Ovary (tissue), 9 donors: ENCODE results near the gene TUNAR. TPM values are rescaled to one million over a fixed set of nuclear protein-coding genes. Genes with fewer than 3 reads are reported as not detected.
"Not testable (repeated sequence)": the region's sequence is repeated elsewhere in the genome, so short reads cannot be mapped to it uniquely, and the experiment has no call there.

Source experiments
- DNase-seq, 5 donors: peaks; one replicate each; pipeline ENCODE4 v3.0.0-alpha.2; 2019 to 2020
- H3K27ac ChIP-seq, 2 donors: fragments of 200-600 bp; one replicate each; pipeline versions ENCODE4 v1.5.1 to v1.8.0; 2019 to 2022
- H3K27me3 ChIP-seq: fragments of 200-600 bp; one replicate; pipeline ENCODE4 v1.8.0; 2022
- H3K36me3 ChIP-seq: fragments of 200-600 bp; sonication (generic); one replicate; pipeline ENCODE4 v1.5.1; 2019
- H3K4me1 ChIP-seq: one replicate; pipeline ENCODE4 v1.8.1; 2013; ENCODE audit warnings: mild to moderate bottlenecking, moderate library complexity; ENCODE audit not compliant: insufficient read depth
- H3K4me3 ChIP-seq: fragments of 200-600 bp; sonication (generic); one replicate; pipeline ENCODE4 v1.5.1; 2017
- H3K9me3 ChIP-seq, 2 donors: fragments of 200-600 bp in 1 of 2; sonication (generic) in 1 of 2; one replicate each; pipeline versions ENCODE4 v1.5.1 to v1.8.1; 2013 to 2019; ENCODE audit warnings: mild to moderate bottlenecking in 1 of 2, moderate library complexity in 1 of 2
- CTCF ChIP-seq, 3 donors: fragments of 450-650 bp in 2 of 3; fragments of 200-600 bp in 1 of 3; IDR thresholded peaks; one replicate each; pipeline versions ENCODE4 v1.5.1 to v1.8.0; 2016 to 2022; ENCODE audit warnings: antibody characterized with exemption in 3 of 3, mild to moderate bottlenecking in 1 of 3
- EP300 ChIP-seq: sonication (generic); formaldehyde crosslinking; IDR thresholded peaks from one replicate; pipeline ENCODE4 v1.6.1; 2017; ENCODE audit warnings: antibody characterized with exemption
- POLR2A ChIP-seq: fragments of 450-650 bp; IDR thresholded peaks from one replicate; pipeline ENCODE4 v1.6.1; 2017; ENCODE audit warnings: antibody characterized with exemption, mild to moderate bottlenecking, moderate library complexity
- WGBS, 3 donors: extraction: QIAGEN DNeasy Blood & Tissue Kit in 1 of 3; methylation state at CpG; one replicate each; pipeline versions ENCODE4 v1.1.5 to v1.1.7; 2013 to 2017; 5-methylcytosine and 5-hydroxymethylcytosine counted together
- intact Hi-C, 4 donors: fragments of 100-400 bp; cut with DNase I; formaldehyde crosslinking; loops; one replicate each; pipeline versions ENCODE4 v1.11.0 to v1.15.1; 2022 to 2023
- polyA plus RNA-seq, 2 donors: library from polyadenylated mRNA; stranded (reverse); fragments of 200-250 nt in 1 of 2; fragments of 350-450 nt in 1 of 2; fragmentation: Illumina TruSeq in 1 of 2; extraction: RNeasy Lipid Tissue Mini Kit (QIAGEN cat#74804) in 1 of 2; gene quantifications; one replicate each; pipeline ENCODE4 v1.2.3, GENCODE V29; 2013 to 2014
- total RNA-seq, 7 donors: library from RNA; depleted of rRNA in 2 of 7; stranded (reverse); fragments of >200 nt in 2 of 7; fragmentation: NEBNext Ultra II Directional in 3 of 7; extraction: Animal tissue kit (Norgen Biotek cat#: 25700) in 3 of 7; gene quantifications; one replicate each; pipeline versions ENCODE4 v1.1.0 to v1.2.4, GENCODE V29; 2016 to 2023
- donor health status: DM: no; HTN: no; CAD: no; lungs with moderate emphysema.
- donor health status: DM: no; HTN: no; CAD: no.
- donor health status: Bipolar disorder and iron deficiency.
- donor health status: DM: yes; HTN: yes; CAD: no.
- donor health status: DM: no; HTN: no; CAD: no.
- donor health status: DM: yes; HTN: yes; CAD: no.

The TUNAR gene
- total and polyA plus RNA-seq, 9 donors, result 0.06 to 10.6 (median 0.46) TPM; not detected in 1

GRCh38 chr14:95959317-95959716 lies 82.7 kb downstream of the TUNAR start:
- Histone ChIP-seq H3K36me3 (no peaks in the 10 kb centered on the region), H3K4me1 (no peaks in the 10 kb centered on the region), H3K4me3 (no peak overlapping the region), H3K27me3 (no peaks in the 10 kb centered on the region), H3K27ac (no peak overlapping the region), H3K9me3 (no peaks in the 10 kb centered on the region)
- 15 to 29% (median 25%) methylated on average over 1 of the region's 1 CpG for WGBS, 3 donors
- DNase-seq, result no peak
- intact Hi-C loops, result no loop called here
- TF ChIP-seq POLR2A (no peak), EP300 (no peak), CTCF (IDR thresholded peaks at IDR 0.05) (no peak)

- no peak overlapping the region for H3K4me3 ChIP-seq
- intact Hi-C loops, result no loop called here
- DNase-seq, result no peak
These were observed 84.8 kb downstream of the TUNAR start for GRCh38 chr14:95961481-95961880.

GRCh38 chr14:95964901-95965300 lies 88.3 kb downstream of the TUNAR start:
- TF ChIP-seq EP300, result no peak
- TF ChIP-seq POLR2A, result no peak
- TF ChIP-seq CTCF (IDR thresholded peaks at IDR 0.05), result no peak
- intact Hi-C loops, result no loop called here
- no peak for DNase-seq
- 13 to 25% (median 14%) methylated on average over 2 of the region's 2 CpGs for WGBS, 3 donors
- Histone ChIP-seq H3K4me1 (no peaks in the 10 kb centered on the region), H3K27me3 (no peaks in the 10 kb centered on the region), H3K36me3 (no peaks in the 10 kb centered on the region), H3K9me3 (no peaks in the 10 kb centered on the region), H3K27ac (no peak overlapping the region), H3K4me3 (no peak overlapping the region)

More at GRCh38 chr14:95961481-95961880, 84.8 kb downstream of the TUNAR start:
- no peaks in the 10 kb centered on the region for H3K27me3 ChIP-seq
- H3K36me3 ChIP-seq, result no peaks in the 10 kb centered on the region
- no peaks in the 10 kb centered on the region for H3K4me1 ChIP-seq
- TF ChIP-seq EP300 (no peak), POLR2A (no peak), CTCF (IDR thresholded peaks at IDR 0.05) (no peak)
- no peaks in the 10 kb centered on the region for H3K9me3 ChIP-seq
- no peak overlapping the region for H3K27ac ChIP-seq

DNA sequence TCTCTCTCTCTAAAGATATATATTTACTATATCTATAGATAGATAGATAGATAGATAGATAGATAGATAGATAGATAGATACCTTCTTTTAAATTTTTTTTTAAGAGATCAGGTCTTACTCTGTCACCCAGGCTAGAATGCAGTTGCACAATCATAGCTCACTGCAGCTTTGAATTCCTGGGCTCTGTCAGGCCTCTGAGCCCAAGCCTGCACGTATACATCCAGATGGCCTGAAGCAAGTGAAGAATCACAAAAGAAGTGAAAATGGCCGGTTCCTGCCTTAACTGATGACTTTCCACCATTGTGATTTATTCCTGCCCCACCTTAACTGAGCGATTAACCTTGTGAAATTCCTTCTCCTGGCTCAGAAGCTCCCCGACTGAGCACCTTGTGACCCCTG lies 91.4 kb downstream of the TUNAR start:
- H3K36me3 ChIP-seq, H3K9me3 ChIP-seq, DNase-seq, intact Hi-C loops, H3K4me1 ChIP-seq, H3K27ac ChIP-seq, H3K27me3 ChIP-seq, H3K4me3 ChIP-seq: not testable (repeated sequence)
- WGBS, 3 donors, result 34 to 48% (median 44%) methylated on average over 4 of the region's 4 CpGs

Other genes starting within 250 kb of the TUNAR start
- gene TCL1B, start 190.4 kb upstream of the TUNAR start, total RNA-seq, result not detected
- under 1 TPM in 1 of 2 donors, not detected in 1; 0.07 TPM for gene TCL1B, start 190.4 kb upstream of the TUNAR start, polyA plus RNA-seq
- gene TCL1A, start 162.7 kb upstream of the TUNAR start, total RNA-seq, result not detected
- under 1 TPM; 0.13 to 0.70 TPM for gene TCL1A, start 162.7 kb upstream of the TUNAR start, polyA plus RNA-seq
- 10 to 100 TPM in 1 of 7 donors, 1 to 10 TPM in 6; 3.9 to 17.5 (median 7.7) TPM for gene C14orf132, start 162.5 kb downstream of the TUNAR start, total RNA-seq
- gene C14orf132, start 162.5 kb downstream of the TUNAR start, polyA plus RNA-seq, result 10 to 100 TPM in 1 of 2 donors, 1 to 10 TPM in 1; 6.0 to 20.3 TPM